ENCODE measurements around the gene ING4. TPM values are rescaled to one million over a fixed set of nuclear protein-coding genes. Genes with fewer than 3 reads are reported as not detected.

ING4 gene
- total and polyA plus RNA-seq, 2 of the 4 experiments (the other 2 are of a cell fraction): 22.0 to 47.5 TPM

DNA sequence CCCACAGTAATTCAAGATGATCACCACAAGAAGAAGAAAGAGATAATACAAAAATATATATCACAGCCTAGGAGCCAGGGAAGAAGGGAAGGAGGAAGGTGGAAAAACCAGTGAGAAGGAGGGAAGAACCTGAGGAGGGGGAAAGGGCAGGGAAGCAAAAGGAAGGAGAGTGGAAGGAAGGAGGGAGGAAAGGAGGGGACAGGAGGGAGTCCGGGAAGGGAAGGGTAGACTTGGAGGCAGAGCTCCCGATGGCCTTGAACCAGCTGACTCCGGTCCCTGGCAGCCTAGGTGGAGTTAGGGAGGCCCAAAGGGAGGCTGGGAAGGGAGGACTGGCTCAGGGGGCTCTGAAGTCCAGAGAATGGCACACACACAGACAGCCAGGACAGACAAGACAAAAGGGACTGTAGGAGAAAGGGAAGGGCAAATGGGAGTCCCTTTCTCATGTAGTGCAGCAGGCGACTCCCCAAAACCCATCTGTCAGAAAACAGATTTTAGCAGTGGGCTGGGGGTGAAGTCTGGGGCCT, 31.0 kb upstream of the ING4 start:
- Histone ChIP-seq H3K23ac (ENCODE audit: low read depth, low read length) (no peak overlapping the region), H3K79me1 (ENCODE audit: low read depth in 1 of 2, low read length in 2 of 2) (peaks cover 8 to 21% of the 10 kb centered on the region in 2 experiments; a peak in 3 of 4 replicates), H2BK5ac (ENCODE audit: low read depth, low read length, poor library complexity, severe bottlenecking) (no peak overlapping the region), H2BK15ac (ENCODE audit: low read depth, low read length) (no peak overlapping the region), H3K4me2 (ENCODE audit: low read depth, low read length) (no peak overlapping the region), H3K9me1 (ENCODE audit: insufficient read depth, low read length) (no peaks in the 10 kb centered on the region), H3K4me3 (ENCODE audit: insufficient read depth, low read depth, low read length) (no peak overlapping the region), H2AFZ (replicated peaks; ENCODE audit: low read length, poor library complexity) (no peak overlapping the region), H3K36me3 (ENCODE audit: control insufficient read depth, insufficient read depth, low read length) (peaks cover 8% of the 10 kb centered on the region), H2AK9ac (replicated peaks; ENCODE audit: low read depth, low read length, poor library complexity) (no peak overlapping the region), H2BK20ac (ENCODE audit: low read depth, low read length) (no peak overlapping the region), H3K27ac (ENCODE audit: insufficient read depth, low read length) (no peak overlapping the region), H4K8ac (ENCODE audit: low read depth in 2 of 2, low read length in 2 of 2) (no peak overlapping the region), H3K56ac (ENCODE audit: extremely low read depth, insufficient read depth, low read length) (no peak overlapping the region), H4K20me1 (ENCODE audit: insufficient read depth, low read length) (no peaks in the 10 kb centered on the region), H2AK5ac (ENCODE audit: low read depth, low read length) (no peak overlapping the region), H3K9me3 (ENCODE audit: control insufficient read depth, insufficient read depth, low read length) (no peaks in the 10 kb centered on the region), H3K4me1 (ENCODE audit: control insufficient read depth, insufficient read depth, low read length) (peaks cover 2% of the 10 kb centered on the region; the same call in 1 of the 2 replicates), H4K5ac (ENCODE audit: low read depth, low read length) (no peak overlapping the region), H3K14ac (replicated peaks; ENCODE audit: low read depth, low read length) (no peak overlapping the region), H3K18ac (ENCODE audit: low read depth, low read length) (no peak overlapping the region), H4K91ac (ENCODE audit: insufficient read depth, low read depth, low read length) (no peak overlapping the region), H3K27me3 (ENCODE audit: control insufficient read depth, insufficient read depth, low read length) (no peaks in the 10 kb centered on the region), H3K4ac (ENCODE audit: low read depth, low read length) (no peak overlapping the region), H3K9ac (ENCODE audit: low read depth, low read length) (no peak overlapping the region), H2BK120ac (ENCODE audit: low read depth, low read length) (no peak overlapping the region)
- ATAC-seq (ENCODE audit: low read depth) (no peak), DNase-seq (no peak)
- CTCF ChIA-PET: no interaction called here
- intact Hi-C loops (cut with micrococcal nuclease) (no loop called here), in situ Hi-C loops (cut with MboI; ENCODE audit: low sequenced_read_pairs) (no loop called here), dilution Hi-C loops (cut with HindIII; ENCODE audit: low sequenced_read_pairs, unreplicated experiment) (no loop called here)
- BruUV-seq (replicated peaks): no TSS peak
- POLR2A ChIA-PET (ENCODE audit: unreplicated experiment): no interaction called here
- no CpG with 5 or more reads among the region's 4 CpGs for WGBS, 2 experiments (ENCODE audit: extremely low coverage in 2 of 2, insufficient read length in 1 of 2)
- no peak for TF ChIP-seq CHD1 (IDR thresholded peaks at IDR 0.05; ENCODE audit: low read depth, low read length)
- no peak for TF ChIP-seq RCOR1 (IDR thresholded peaks at IDR 0.05; ENCODE audit: insufficient replicate concordance, low read length)
- TF ChIP-seq CEBPB (IDR thresholded peaks at IDR 0.05; ENCODE audit: low read depth, low read length): no peak
- TF ChIP-seq, protein P1, sequence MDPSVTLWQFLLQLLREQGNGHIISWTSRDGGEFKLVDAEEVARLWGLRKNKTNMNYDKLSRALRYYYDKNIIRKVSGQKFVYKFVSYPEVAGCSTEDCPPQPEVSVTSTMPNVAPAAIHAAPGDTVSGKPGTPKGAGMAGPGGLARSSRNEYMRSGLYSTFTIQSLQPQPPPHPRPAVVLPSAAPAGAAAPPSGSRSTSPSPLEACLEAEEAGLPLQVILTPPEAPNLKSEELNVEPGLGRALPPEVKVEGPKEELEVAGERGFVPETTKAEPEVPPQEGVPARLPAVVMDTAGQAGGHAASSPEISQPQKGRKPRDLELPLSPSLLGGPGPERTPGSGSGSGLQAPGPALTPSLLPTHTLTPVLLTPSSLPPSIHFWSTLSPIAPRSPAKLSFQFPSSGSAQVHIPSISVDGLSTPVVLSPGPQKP (IDR thresholded peaks at IDR 0.05; ENCODE audit: borderline replicate concordance, low read depth, low read length): no peak
